Astrocyte (in vitro differentiated cells and primary cell): ENCODE measurements around the gene MYADML2. TPM values are rescaled to one million over a fixed set of nuclear protein-coding genes. Genes with fewer than 3 reads are reported as not detected.

ENCODE experiments used
- DNase-seq: peaks from one replicate; pipeline ENCODE4 v3.0.0-alpha.2; 2010; ENCODE audit warnings: low read depth
- FAIRE-seq: peaks from 2 replicates; lab custom pipeline; 2011; peaks lifted over from hg19 to GRCh38; lab: Jason Lieb, UNC
- H2AFZ ChIP-seq: 2 replicates; pipeline ENCODE4 v1.6.0; 2012; ENCODE audit warnings: low read depth, low read length, inconsistent platforms
- H3K27ac ChIP-seq: 2 replicates; pipeline ENCODE4 v1.5.1; 2011; ENCODE audit warnings: low read depth, low read length, inconsistent platforms
- H3K27me3 ChIP-seq: 2 replicates; pipeline ENCODE4 v1.6.0; 2011; ENCODE audit warnings: low read length, inconsistent platforms; ENCODE audit not compliant: insufficient read depth
- H3K36me3 ChIP-seq: 2 replicates; pipeline ENCODE4 v1.5.1; 2011; ENCODE audit warnings: low read length, inconsistent platforms; ENCODE audit not compliant: insufficient read depth
- H3K4me1 ChIP-seq: 2 replicates; pipeline ENCODE4 v1.5.1; 2011; ENCODE audit warnings: low read length, inconsistent platforms; ENCODE audit not compliant: insufficient read depth
- H3K4me2 ChIP-seq: 2 replicates; pipeline ENCODE4 v1.6.0; 2012; ENCODE audit warnings: low read length, inconsistent platforms
- H3K4me3 ChIP-seq: 2 replicates; pipeline ENCODE4 v1.5.1; 2011; ENCODE audit warnings: low read depth, mild to moderate bottlenecking, low read length, inconsistent platforms; ENCODE audit not compliant: insufficient read depth
- H3K79me2 ChIP-seq: 2 replicates; pipeline ENCODE4 v1.6.0; 2012; ENCODE audit warnings: mild to moderate bottlenecking, low read length, inconsistent platforms; ENCODE audit not compliant: insufficient read depth
- H3K9ac ChIP-seq: 2 replicates; pipeline ENCODE4 v1.6.0; 2012; ENCODE audit warnings: mild to moderate bottlenecking, low read length, inconsistent platforms
- H3K9me3 ChIP-seq: 2 replicates; pipeline ENCODE4 v1.5.1; 2012; ENCODE audit warnings: low read depth, mild to moderate bottlenecking, low read length, inconsistent platforms; ENCODE audit not compliant: insufficient read depth
- H4K20me1 ChIP-seq: 2 replicates; pipeline ENCODE4 v1.6.0; 2012; ENCODE audit warnings: low read length, inconsistent platforms; ENCODE audit not compliant: insufficient read depth
- H3K27ac Mint-ChIP-seq: one replicate; pipeline ENCODE4 v1.8.0; 2021; ENCODE audit warnings: mild to moderate bottlenecking, mixed read lengths; ENCODE audit not compliant: unreplicated experiment
- H3K27me3 Mint-ChIP-seq: one replicate; pipeline ENCODE4 v1.8.0; 2021; ENCODE audit warnings: low read depth, mixed read lengths; ENCODE audit not compliant: unreplicated experiment
- H3K36me3 Mint-ChIP-seq: one replicate; pipeline ENCODE4 v1.8.0; 2021; ENCODE audit warnings: low read depth, mixed read lengths; ENCODE audit not compliant: unreplicated experiment
- H3K4me1 Mint-ChIP-seq: one replicate; pipeline ENCODE4 v1.8.0; 2021; ENCODE audit warnings: low read depth, mixed read lengths; ENCODE audit not compliant: unreplicated experiment
- H3K4me3 Mint-ChIP-seq: one replicate; pipeline ENCODE4 v1.8.0; 2021; ENCODE audit warnings: mild to moderate bottlenecking, moderate library complexity, mixed read lengths; ENCODE audit not compliant: unreplicated experiment
- H3K9me3 Mint-ChIP-seq: one replicate; pipeline ENCODE4 v1.8.0; 2021; ENCODE audit warnings: mild to moderate bottlenecking, mixed read lengths; ENCODE audit not compliant: unreplicated experiment
- CTCF ChIP-seq: IDR thresholded peaks from 2 replicates; pipeline ENCODE4 v1.5.1; 2011; ENCODE audit warnings: low read depth, mild to moderate bottlenecking, inconsistent platforms, low read length, moderate library complexity; ENCODE audit not compliant: insufficient read depth
- EZH2 ChIP-seq: IDR thresholded peaks from 2 replicates; pipeline ENCODE4 v1.6.1; 2012; ENCODE audit warnings: mild to moderate bottlenecking, low read length, inconsistent platforms; ENCODE audit not compliant: insufficient read depth
- total RNA-seq: library from RNA; stranded (reverse); gene quantifications from 2 replicates; pipeline ENCODE4 v1.2.1, GENCODE V29; 2021

MYADML2 gene
- total RNA-seq, 1 donor from 2014 or later = not detected

- H3K4me1 Mint-ChIP-seq = peaks cover 5% of the 10 kb centered on the region
Measured at GRCh38 chr17:81939881-81940385, 7.1 kb downstream of the MYADML2 start.

GRCh38 chr17:81939218-81939617, 7.8 kb downstream of the MYADML2 start:
- TF ChIP-seq EZH2 (no peak), CTCF (no peak)
- peaks cover 4% of the 10 kb centered on the region for H3K36me3 Mint-ChIP-seq
- peaks cover 5% of the 10 kb centered on the region for H3K4me1 Mint-ChIP-seq
- no peak overlapping the region for H3K4me3 Mint-ChIP-seq
- H3K9ac ChIP-seq = no peak overlapping the region
- H3K27me3 ChIP-seq = peaks cover 8% of the 10 kb centered on the region
- H3K4me2 ChIP-seq = no peak overlapping the region
- H3K27ac Mint-ChIP-seq = no peak overlapping the region
- H3K9me3 ChIP-seq = no peaks in the 10 kb centered on the region
- peaks cover 8% of the 10 kb centered on the region for H4K20me1 ChIP-seq
- no peak overlapping the region for H3K4me3 ChIP-seq
- no peak overlapping the region for H2AFZ ChIP-seq
- H3K9me3 Mint-ChIP-seq = no peaks in the 10 kb centered on the region
- H3K27ac ChIP-seq = no peak overlapping the region
- FAIRE-seq (no peak), DNase-seq (no peak)
- H3K79me2 ChIP-seq = peaks cover 20% of the 10 kb centered on the region
- H3K36me3 ChIP-seq = no peaks in the 10 kb centered on the region
- H3K27me3 Mint-ChIP-seq = peaks cover 12% of the 10 kb centered on the region
- H3K4me1 ChIP-seq = peaks cover 6% of the 10 kb centered on the region

More at GRCh38 chr17:81939881-81940385, 7.1 kb downstream of the MYADML2 start:
- H3K27me3 Mint-ChIP-seq = peaks cover 12% of the 10 kb centered on the region
- H3K9me3 Mint-ChIP-seq = no peaks in the 10 kb centered on the region
- H4K20me1 ChIP-seq = peaks cover 8% of the 10 kb centered on the region
- H2AFZ ChIP-seq = no peak overlapping the region
- peaks cover 13% of the 10 kb centered on the region for H3K27me3 ChIP-seq
- no peaks in the 10 kb centered on the region for H3K9me3 ChIP-seq
- no peak overlapping the region for H3K27ac ChIP-seq
- H3K36me3 Mint-ChIP-seq = peaks cover 4% of the 10 kb centered on the region
- no peak overlapping the region for H3K9ac ChIP-seq
- no peak overlapping the region for H3K4me3 Mint-ChIP-seq
- FAIRE-seq (no peak), DNase-seq (no peak)
- H3K4me3 ChIP-seq = no peak overlapping the region
- peaks cover 6% of the 10 kb centered on the region for H3K4me1 ChIP-seq
- H3K79me2 ChIP-seq = peaks cover 18% of the 10 kb centered on the region
- no peak overlapping the region for H3K27ac Mint-ChIP-seq
- TF ChIP-seq CTCF (no peak), EZH2 (no peak)
- no peaks in the 10 kb centered on the region for H3K36me3 ChIP-seq
- H3K4me2 ChIP-seq = no peak overlapping the region

GRCh38 chr17:81935709-81936084, 11.3 kb downstream of the MYADML2 start:
- Mint-ChIP-seq H3K4me1 (peaks cover 5% of the 10 kb centered on the region), H3K9me3 (no peaks in the 10 kb centered on the region), H3K27me3 (peaks cover 9% of the 10 kb centered on the region), H3K27ac (peak overlapping the region; percentile 66), H3K4me3 (peak overlapping the region; percentile 93), H3K36me3 (peaks cover 10% of the 10 kb centered on the region)
- Histone ChIP-seq H3K36me3 (no peaks in the 10 kb centered on the region), H3K79me2 (peaks cover 20% of the 10 kb centered on the region), H3K27ac (no peak overlapping the region), H3K9me3 (no peaks in the 10 kb centered on the region), H2AFZ (no peak overlapping the region), H3K4me1 (peaks cover 6% of the 10 kb centered on the region), H3K4me2 (peak overlapping the region; percentile 98), H3K27me3 (peaks cover 1% of the 10 kb centered on the region), H4K20me1 (peaks cover 24% of the 10 kb centered on the region), H3K4me3 (peak overlapping the region; percentile 26), H3K9ac (peak overlapping the region; percentile 31)
- DNase-seq (no peak), FAIRE-seq (no peak)
- no peak for TF ChIP-seq EZH2
- no peak for TF ChIP-seq CTCF
